Endothelial cell of umbilical vein (primary cell): ENCODE data around the gene GFOD1. TPM values are rescaled to one million over a fixed set of nuclear protein-coding genes. Genes with fewer than 3 reads are reported as not detected.

ENCODE experiments used
- BruUV-seq: library from RNA; stranded (reverse); fragments of 400-500 nt; replicated peaks from 2 replicates; lab custom pipeline; 2021; lab: Mats Ljungman, UMichigan
- CTCF ChIA-PET: fragments of 300-600, 350-600 bp; sonication (Branson Sonifier 250); formaldehyde crosslinking; loops from one replicate; lab custom pipeline; 2021; ENCODE audit warnings: antibody characterized with exemption, inconsistent platforms; lab: Charles Lee
- POLR2A ChIA-PET: fragments of 300-600, 350-600 bp; sonication (Branson Sonifier 250); formaldehyde crosslinking; loops from one replicate; lab custom pipeline; 2021; ENCODE audit warnings: antibody characterized with exemption, inconsistent platforms; lab: Charles Lee
- DNase-seq: peaks from one replicate; pipeline ENCODE4 v3.0.0-alpha.2; 2011; ENCODE audit warnings: low read depth, low spot score
- FAIRE-seq: peaks from 2 replicates; lab custom pipeline; 2011; peaks lifted over from hg19 to GRCh38; lab: Jason Lieb, UNC
- H2AFZ ChIP-seq: 2 replicates; pipeline ENCODE4 v1.6.0; 2012; ENCODE audit warnings: low read depth, low read length, control low read depth, inconsistent platforms
- H3K27ac ChIP-seq: 2 replicates; pipeline ENCODE4 v1.5.1; 2011; ENCODE audit warnings: low read depth, mild to moderate bottlenecking, control low read depth, low read length, moderate library complexity; ENCODE audit not compliant: insufficient read depth
- H3K27me3 ChIP-seq, 2 experiments: 2 replicates each; pipeline versions ENCODE4 v1.6.0 to v1.6.1; 2011; ENCODE audit warnings: low read length in 2 of 2, mixed read lengths in 1 of 2; ENCODE audit not compliant: control insufficient read depth in 2 of 2, insufficient read depth in 2 of 2
- H3K36me3 ChIP-seq, 2 experiments: 2 replicates in 1 of 2; 3 replicates in 1 of 2; pipeline ENCODE4 v1.5.1; 2011; ENCODE audit warnings: low read length in 2 of 2, mild to moderate bottlenecking in 1 of 2, moderate library complexity in 1 of 2; ENCODE audit not compliant: control insufficient read depth in 2 of 2, insufficient read depth in 2 of 2; ENCODE audit errors: extremely low read depth in 1 of 2
- H3K4me1 ChIP-seq: 3 replicates; pipeline ENCODE4 v1.5.1; 2011; ENCODE audit warnings: mild to moderate bottlenecking, low read length; ENCODE audit not compliant: control insufficient read depth, insufficient read depth; ENCODE audit errors: extremely low read depth
- H3K4me2 ChIP-seq: 2 replicates; pipeline ENCODE4 v1.6.1; 2011; ENCODE audit warnings: low read length, control low read depth, mixed read lengths; ENCODE audit not compliant: insufficient read depth
- H3K4me3 ChIP-seq, 3 experiments: fragments of 200-600 bp in 1 of 3; sonication (generic), shearing (Covaris generic) in 1 of 3; replicated peaks in 1 of 3; 2 replicates each; pipeline ENCODE4 v1.5.1; 2011 to 2016; ENCODE audit warnings: control low read depth in 3 of 3, low read length in 3 of 3, mild to moderate bottlenecking in 2 of 3, inconsistent platforms in 1 of 3, low read depth in 1 of 3, moderate library complexity in 1 of 3; ENCODE audit not compliant: insufficient read depth in 1 of 3
- H3K79me2 ChIP-seq: 2 replicates; pipeline ENCODE4 v1.6.0; 2012; ENCODE audit warnings: low read length, inconsistent platforms; ENCODE audit not compliant: control insufficient read depth, insufficient read depth
- H3K9ac ChIP-seq: replicated peaks from 2 replicates; pipeline ENCODE3; 2011; ENCODE audit warnings: low read length, control low read depth; ENCODE audit not compliant: insufficient read depth; ENCODE audit errors: extremely low read depth
- H3K9me1 ChIP-seq: replicated peaks from 3 replicates; pipeline ENCODE4 v1.6.0; 2011; ENCODE audit warnings: mild to moderate bottlenecking, low read length; ENCODE audit not compliant: control insufficient read depth, insufficient read depth; ENCODE audit errors: extremely low read depth
- H3K9me3 ChIP-seq: replicated peaks from 2 replicates; pipeline ENCODE4 v1.5.1; 2012; ENCODE audit warnings: low read length, inconsistent platforms; ENCODE audit not compliant: control insufficient read depth, insufficient read depth
- H4K20me1 ChIP-seq: replicated peaks from 2 replicates; pipeline ENCODE3; 2011; ENCODE audit warnings: mild to moderate bottlenecking, low read length; ENCODE audit not compliant: control insufficient read depth, insufficient read depth; ENCODE audit errors: extremely low read depth
- CTCF ChIP-seq, 2 donors: IDR thresholded peaks; 1 replicate in 1 of 2; 2 replicates in 1 of 2; pipeline ENCODE4 v1.5.1; 2011; ENCODE audit warnings: low read length in 2 of 2, mild to moderate bottlenecking in 2 of 2, moderate library complexity in 2 of 2, control low read depth in 1 of 2, inconsistent platforms in 1 of 2, low read depth in 1 of 2; ENCODE audit not compliant: insufficient read depth in 1 of 2; ENCODE audit errors: extremely low read depth in 1 of 2
- EZH2 ChIP-seq: IDR thresholded peaks from 2 replicates; pipeline ENCODE4 v1.6.1; 2012; ENCODE audit warnings: borderline replicate concordance, low read depth, mild to moderate bottlenecking, moderate library complexity, low read length, inconsistent platforms; ENCODE audit not compliant: severe bottlenecking
- FOS ChIP-seq: IDR thresholded peaks from 2 replicates; pipeline ENCODE4 v1.6.1; 2011; ENCODE audit warnings: mild to moderate bottlenecking, low read length, moderate library complexity, borderline replicate concordance; ENCODE audit not compliant: insufficient read depth
- GATA2 ChIP-seq: IDR thresholded peaks from 2 replicates; pipeline ENCODE4 v1.7.0; 2011; ENCODE audit warnings: low read depth, mild to moderate bottlenecking, moderate library complexity, mixed read lengths, low read length; ENCODE audit not compliant: insufficient read length, insufficient read depth
- JUN ChIP-seq: IDR thresholded peaks from 2 replicates; pipeline ENCODE4 v1.6.1; 2011; ENCODE audit warnings: borderline replicate concordance, low read depth; ENCODE audit not compliant: insufficient read length, insufficient read depth
- MAX ChIP-seq: IDR thresholded peaks from 2 replicates; pipeline ENCODE4 v1.6.1; 2011; ENCODE audit not compliant: insufficient read depth, insufficient read length
- MYC ChIP-seq: IDR thresholded peaks from one replicate; pipeline ENCODE4 v1.6.1; 2011; ENCODE audit warnings: mild to moderate bottlenecking, low read depth, low read length
- POLR2A ChIP-seq: IDR thresholded peaks from 2 replicates; pipeline ENCODE4 v1.6.1; 2012; ENCODE audit warnings: low read depth, mild to moderate bottlenecking, control low read depth, low read length
- POLR2AphosphoS5 ChIP-seq: IDR thresholded peaks from 2 replicates; pipeline ENCODE4 v1.6.1; 2012; ENCODE audit warnings: low read depth, mild to moderate bottlenecking, control low read depth, low read length, moderate library complexity; ENCODE audit not compliant: insufficient read depth
- dilution Hi-C: fragments of 300-500 bp; cut with MboI; formaldehyde crosslinking; loops from one replicate; pipeline ENCODE4 v1.15.0; 2019; ENCODE audit warnings: low sequenced_read_pairs; ENCODE audit not compliant: extremely low pct_ligation_motif_present
- intact Hi-C: fragments of 100-400 bp; cut with micrococcal nuclease; formaldehyde crosslinking; loops from one replicate; pipeline ENCODE4 v1.10.0; 2022
- polyA plus RNA-seq, 4 experiments: library from polyadenylated mRNA; depleted of rRNA in 3 of 4; stranded (reverse) in 3 of 4; unstranded in 1 of 4; fragments of >200 nt; gene quantifications; 2 replicates each; pipeline versions ENCODE4 v1.2.1 to v1.2.3, GENCODE V29; 2011 to 2012; ENCODE audit warnings: missing spikeins in 1 of 4
- total RNA-seq: library from RNA; stranded (reverse); gene quantifications from 2 replicates; pipeline ENCODE4 v1.2.3, GENCODE V29; 2021

GFOD1 gene
- total and polyA plus RNA-seq, 2 donors (not counting 3 experiments of a cell fraction or from before 2014, with no cell fraction given): 12.1 to 24.1 TPM

GRCh38 chr6:13352165-13352564 lies 135.2 kb downstream of the GFOD1 start:
- TF ChIP-seq CTCF (IDR thresholded peaks at IDR 0.05; ENCODE audit: extremely low read depth in 1 of 2, insufficient read depth in 1 of 2, low read depth in 1 of 2, low read length in 2 of 2): no peak
- no peak for TF ChIP-seq MAX
- no peak for TF ChIP-seq EZH2
- TF ChIP-seq GATA2: no peak
- TF ChIP-seq MYC: no peak
- no peak for TF ChIP-seq JUN
- TF ChIP-seq FOS: no peak
- no peak for TF ChIP-seq POLR2AphosphoS5
- no peak for TF ChIP-seq POLR2A
- CTCF ChIA-PET: no interaction called here
- peaks cover 28% of the 10 kb centered on the region for H3K4me1 ChIP-seq

More at GRCh38 chr6:13352165-13352564, 135.2 kb downstream of the GFOD1 start:
- Histone ChIP-seq H3K9ac (no peak overlapping the region), H3K9me1 (no peaks in the 10 kb centered on the region), H3K27me3 (no peaks in the 10 kb centered on the region), H3K36me3 (no peaks in the 10 kb centered on the region), H2AFZ (no peak overlapping the region), H3K9me3 (no peaks in the 10 kb centered on the region), H4K20me1 (no peaks in the 10 kb centered on the region), H3K4me2 (no peak overlapping the region), H3K4me3 (no peak overlapping the region), H3K79me2 (no peaks in the 10 kb centered on the region), H3K27ac (no peak overlapping the region)
- intact Hi-C loops (no loop called here), dilution Hi-C loops (no loop called here)
- POLR2A ChIA-PET: no interaction called here
- no peak for DNase-seq
- no peak for FAIRE-seq
- BruUV-seq: no TSS peak
